ENCODE results near the gene LRRC14B.

- TF ChIP-seq EZH2 (IDR thresholded peaks at IDR 0.05) (no peak), POLR2AphosphoS5 (IDR thresholded peaks at IDR 0.05; ENCODE audit: borderline replicate concordance, low read depth, low read length) (no peak), FOXP2 (optimal IDR thresholded peaks at IDR 0.05; ENCODE audit: control extremely low read depth, extremely low read length, insufficient read depth) (no peak)
Measured at GRCh38 chr5:173392-174290, 17.7 kb upstream of the LRRC14B start.

Data from SK-N-MC (cell line).